SU-DHL-6 (cell line): ENCODE measurements around the gene GTF2IRD1.

Source experiments
- H2AFZ ChIP-seq: fragments of 200-600 bp; sonication (generic); 2 replicates; pipeline ENCODE4 v1.6.1; 2014; ENCODE audit warnings: low read depth, mild to moderate bottlenecking, moderate library complexity, mixed read lengths, antibody characterized with exemption, low read length; ENCODE audit not compliant: severe bottlenecking
- H3F3A ChIP-seq: fragments of 200-600 bp; shearing (Covaris generic); 2 replicates; pipeline ENCODE4 v1.6.0; 2016; ENCODE audit warnings: antibody characterized with exemption, mild to moderate bottlenecking; ENCODE audit not compliant: insufficient read depth
- H3K27ac ChIP-seq: fragments of 200-600 bp; sonication (generic); 2 replicates; pipeline ENCODE4 v1.5.1; 2016; ENCODE audit warnings: low read depth, mild to moderate bottlenecking, low read length, moderate library complexity, mixed read lengths
- H3K27me3 ChIP-seq: fragments of 200-600 bp; sonication (generic), shearing (Covaris generic); 2 replicates; pipeline ENCODE4 v1.6.0; 2014; ENCODE audit warnings: mild to moderate bottlenecking, low read length
- H3K36me3 ChIP-seq: fragments of 200-600 bp; sonication (generic); 2 replicates; pipeline ENCODE4 v1.6.1; 2014; ENCODE audit warnings: mild to moderate bottlenecking, low read length, mixed read lengths
- H3K4me2 ChIP-seq: fragments of 300-600, 200-600 bp; shearing (Covaris generic), sonication (generic); 2 replicates; pipeline ENCODE4 v1.6.0; 2014; ENCODE audit warnings: low read length, low read depth, mild to moderate bottlenecking; ENCODE audit not compliant: poor library complexity, severe bottlenecking
- H3K4me3 ChIP-seq: fragments of 200-600 bp; sonication (generic); 2 replicates; pipeline ENCODE4 v1.5.1; 2014; ENCODE audit warnings: antibody characterized with exemption, low read length, mild to moderate bottlenecking, mixed read lengths; ENCODE audit not compliant: insufficient read depth, poor library complexity, severe bottlenecking
- H3K79me2 ChIP-seq: fragments of 200-600 bp; sonication (generic); 2 replicates; pipeline ENCODE4 v1.6.1; 2014; ENCODE audit warnings: mild to moderate bottlenecking, low read length, moderate library complexity; ENCODE audit not compliant: insufficient read depth
- H3K9ac ChIP-seq: fragments of 200-600 bp; sonication (generic); 2 replicates; pipeline ENCODE4 v1.7.0; 2014; ENCODE audit warnings: mild to moderate bottlenecking, low read length
- H3K9me2 ChIP-seq: fragments of 200-600 bp; sonication (generic); replicated peaks from 2 replicates; pipeline ENCODE4 v1.6.1; 2014; ENCODE audit warnings: low read length; ENCODE audit not compliant: insufficient read depth
- H3K9me3 ChIP-seq: fragments of 200-600 bp; sonication (generic); 2 replicates; pipeline ENCODE4 v1.6.1; 2014; ENCODE audit warnings: low read length, mixed read lengths; ENCODE audit not compliant: insufficient read depth
- H4K20me1 ChIP-seq: fragments of 200-600 bp; sonication (generic); 2 replicates; pipeline ENCODE4 v1.6.1; 2014; ENCODE audit warnings: low read depth, mild to moderate bottlenecking, antibody characterized with exemption, low read length, moderate library complexity, mixed read lengths
- EZH2phosphoT487 ChIP-seq: fragments of 200-600 bp; sonication (generic), shearing (Covaris generic); conservative IDR thresholded peaks from 2 replicates; pipeline ENCODE4 v1.6.1; 2018; ENCODE audit warnings: mild to moderate bottlenecking, antibody characterized with exemption, low read length, moderate library complexity, mixed read lengths
- TF ChIP-seq, protein P1 (sequence below): fragments of 200-600 bp; sonication (generic); IDR thresholded peaks from one replicate; pipeline ENCODE4 v1.5.1; 2017; ENCODE audit warnings: antibody characterized with exemption, mild to moderate bottlenecking, low read length, moderate library complexity; ENCODE audit not compliant: insufficient read depth, poor library complexity, severe bottlenecking

GTF2IRD1 gene

DNA sequence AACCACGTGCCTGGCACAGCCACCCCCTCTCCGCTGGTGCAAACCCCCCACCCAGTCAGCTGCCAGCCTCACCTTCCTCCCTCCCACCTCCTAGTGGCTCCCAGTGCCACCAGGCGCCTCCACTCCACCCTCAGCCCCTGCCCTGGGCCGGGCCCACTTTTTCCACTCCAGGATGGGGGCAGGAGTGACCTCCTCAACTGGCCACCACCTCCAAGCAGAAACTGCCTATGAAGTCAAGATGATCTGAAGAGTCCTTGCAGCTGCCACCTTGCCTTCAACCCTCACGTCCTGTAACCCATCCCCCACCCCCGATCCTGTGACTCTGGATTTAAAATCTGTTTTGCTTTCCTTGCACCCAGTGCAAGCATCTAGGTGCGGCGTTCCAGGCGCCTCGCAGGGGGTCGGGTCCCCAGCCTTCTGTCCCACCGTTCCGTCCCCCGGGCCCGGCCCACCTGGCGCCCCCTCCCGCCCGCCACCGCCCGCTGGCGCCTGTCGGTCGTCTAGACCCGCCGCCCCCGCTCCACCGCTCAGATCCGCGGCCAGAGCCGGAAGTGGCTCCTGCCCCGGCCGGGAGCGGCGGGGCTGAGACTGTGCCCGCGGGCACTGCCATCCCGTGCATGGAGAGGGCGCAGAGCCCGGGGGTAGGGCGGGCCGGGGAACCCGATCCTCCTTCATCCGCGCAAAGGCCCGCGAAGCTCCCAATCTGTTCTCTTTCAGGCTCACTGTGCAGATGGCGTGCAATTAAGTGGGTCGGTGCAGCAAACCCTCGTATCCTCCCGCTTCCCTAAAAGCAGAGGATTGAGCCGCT, 152.6 kb downstream of the GTF2IRD1 start:
- Histone ChIP-seq H2AFZ (peak overlapping the region; percentile 63), H4K20me1 (no peaks in the 10 kb centered on the region), H3K4me2 (peak overlapping the region; percentile 49), H3K79me2 (no peaks in the 10 kb centered on the region), H3K27me3 (0 out of 2 replicates have a peak, but pooled peaks cover 4% of the 10 kb centered on the region), H3F3A (no peaks in the 10 kb centered on the region), H3K27ac (no peak overlapping the region), H3K9me2 (no peaks in the 10 kb centered on the region), H3K9ac (peak overlapping the region; percentile 41), H3K36me3 (no peaks in the 10 kb centered on the region), H3K9me3 (no peaks in the 10 kb centered on the region), H3K4me3 (peak overlapping the region; percentile 21)
- TF ChIP-seq, protein P1, sequence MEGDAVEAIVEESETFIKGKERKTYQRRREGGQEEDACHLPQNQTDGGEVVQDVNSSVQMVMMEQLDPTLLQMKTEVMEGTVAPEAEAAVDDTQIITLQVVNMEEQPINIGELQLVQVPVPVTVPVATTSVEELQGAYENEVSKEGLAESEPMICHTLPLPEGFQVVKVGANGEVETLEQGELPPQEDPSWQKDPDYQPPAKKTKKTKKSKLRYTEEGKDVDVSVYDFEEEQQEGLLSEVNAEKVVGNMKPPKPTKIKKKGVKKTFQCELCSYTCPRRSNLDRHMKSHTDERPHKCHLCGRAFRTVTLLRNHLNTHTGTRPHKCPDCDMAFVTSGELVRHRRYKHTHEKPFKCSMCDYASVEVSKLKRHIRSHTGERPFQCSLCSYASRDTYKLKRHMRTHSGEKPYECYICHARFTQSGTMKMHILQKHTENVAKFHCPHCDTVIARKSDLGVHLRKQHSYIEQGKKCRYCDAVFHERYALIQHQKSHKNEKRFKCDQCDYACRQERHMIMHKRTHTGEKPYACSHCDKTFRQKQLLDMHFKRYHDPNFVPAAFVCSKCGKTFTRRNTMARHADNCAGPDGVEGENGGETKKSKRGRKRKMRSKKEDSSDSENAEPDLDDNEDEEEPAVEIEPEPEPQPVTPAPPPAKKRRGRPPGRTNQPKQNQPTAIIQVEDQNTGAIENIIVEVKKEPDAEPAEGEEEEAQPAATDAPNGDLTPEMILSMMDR, result peak; percentile 16
- TF ChIP-seq EZH2phosphoT487, result no peak

DNA sequence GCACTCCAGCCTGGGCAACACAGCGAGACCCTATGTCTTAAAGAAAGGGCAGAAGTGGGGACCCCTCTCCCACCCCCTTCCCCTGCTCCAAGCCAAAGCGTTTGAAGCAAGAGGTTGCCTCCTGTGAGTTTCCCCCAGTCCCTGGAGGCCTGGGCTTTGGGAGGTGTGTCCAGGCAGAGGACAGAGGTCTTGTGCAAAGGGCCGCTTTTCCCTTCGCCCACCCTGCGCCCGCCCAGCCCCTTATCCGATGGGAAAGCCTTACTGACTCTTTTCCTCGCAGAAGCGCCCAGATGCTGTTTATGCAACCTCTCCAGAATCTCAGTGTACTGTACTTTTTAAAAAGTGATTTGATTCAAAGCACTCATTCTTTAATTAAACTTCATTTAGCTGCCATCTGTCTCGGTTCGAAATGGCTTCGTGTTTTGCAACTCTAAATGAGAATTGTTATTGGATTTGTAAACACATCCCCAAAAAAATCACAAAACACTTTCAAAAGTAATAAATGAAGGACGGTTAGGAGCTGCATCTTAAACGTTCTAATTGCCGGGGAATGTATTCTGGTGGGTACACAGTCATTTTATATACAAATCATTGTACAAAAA, 153.3 kb downstream of the GTF2IRD1 start:
- H3K9me2 ChIP-seq, result no peaks in the 10 kb centered on the region
- no peaks in the 10 kb centered on the region for H3K9me3 ChIP-seq
- H2AFZ ChIP-seq, result peak overlapping the region; percentile 63
- H3K4me2 ChIP-seq, result peak overlapping the region; percentile 49
- TF ChIP-seq, protein P1, result no peak
- no peak for TF ChIP-seq EZH2phosphoT487
- no peak overlapping the region for H3K27ac ChIP-seq
- H3K4me3 ChIP-seq, result no peak overlapping the region
- 0 out of 2 replicates have a peak, but pooled peaks cover 4% of the 10 kb centered on the region for H3K27me3 ChIP-seq
- no peaks in the 10 kb centered on the region for H4K20me1 ChIP-seq
- H3K36me3 ChIP-seq, result no peaks in the 10 kb centered on the region
- H3K79me2 ChIP-seq, result no peaks in the 10 kb centered on the region
- no peaks in the 10 kb centered on the region for H3F3A ChIP-seq
- peak overlapping the region; percentile 41 for H3K9ac ChIP-seq

DNA sequence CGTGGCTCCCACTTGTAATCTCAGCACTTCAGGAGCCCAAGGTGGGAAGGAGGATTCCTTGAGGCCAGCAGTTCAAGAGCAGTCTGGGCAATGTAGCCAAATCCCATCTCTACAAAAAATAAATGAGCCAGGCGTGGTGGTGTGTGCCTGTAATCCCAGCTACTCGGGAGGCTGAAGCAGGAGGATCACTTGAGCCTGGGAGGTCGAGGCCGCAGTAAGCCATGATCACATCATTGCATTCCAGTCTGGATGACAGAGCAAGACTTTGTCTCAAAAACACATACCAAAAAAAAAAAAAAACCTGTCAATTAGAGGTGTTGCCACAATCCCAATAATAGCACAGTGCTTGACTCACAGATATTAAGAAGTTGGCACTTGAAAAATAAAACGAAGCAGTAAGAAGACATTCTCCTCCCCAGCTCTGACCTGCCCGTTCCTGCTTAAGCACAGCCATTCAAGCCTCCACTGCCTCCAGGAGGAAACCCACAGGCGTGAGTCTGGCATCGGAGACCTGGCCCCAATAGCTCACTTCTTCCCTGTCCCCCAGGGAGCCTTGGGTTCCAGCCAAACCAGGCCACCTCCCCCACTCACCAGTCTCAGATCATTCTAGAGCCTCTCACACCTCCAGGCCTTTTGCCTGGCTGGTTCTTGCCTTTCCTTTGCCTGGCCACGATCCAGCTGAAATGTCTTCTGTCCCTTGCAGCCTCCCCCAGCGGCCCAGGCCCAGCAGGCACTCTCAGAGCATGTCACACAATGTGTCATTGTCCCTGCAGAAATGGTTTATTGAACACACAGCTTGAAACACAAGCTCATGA, 158.5 kb downstream of the GTF2IRD1 start:
- peaks cover 5% of the 10 kb centered on the region; the same call in 1 of the 2 replicates for H3F3A ChIP-seq
- no peak overlapping the region for H2AFZ ChIP-seq
- no peaks in the 10 kb centered on the region for H3K9me2 ChIP-seq
- H3K4me3 ChIP-seq, result no peak overlapping the region
- H3K4me2 ChIP-seq, result no peak overlapping the region
- no peaks in the 10 kb centered on the region for H4K20me1 ChIP-seq
- TF ChIP-seq, protein P1, result no peak
- TF ChIP-seq EZH2phosphoT487, result no peak
- 0 out of 2 replicates have a peak, but pooled peaks cover 3% of the 10 kb centered on the region for H3K27me3 ChIP-seq
- no peak overlapping the region for H3K27ac ChIP-seq
- no peaks in the 10 kb centered on the region for H3K36me3 ChIP-seq
- H3K79me2 ChIP-seq, result no peaks in the 10 kb centered on the region
- H3K9me3 ChIP-seq, result no peaks in the 10 kb centered on the region
- H3K9ac ChIP-seq, result no peak overlapping the region
